ENCODE measurements around the gene EIF4A3.

DNA sequence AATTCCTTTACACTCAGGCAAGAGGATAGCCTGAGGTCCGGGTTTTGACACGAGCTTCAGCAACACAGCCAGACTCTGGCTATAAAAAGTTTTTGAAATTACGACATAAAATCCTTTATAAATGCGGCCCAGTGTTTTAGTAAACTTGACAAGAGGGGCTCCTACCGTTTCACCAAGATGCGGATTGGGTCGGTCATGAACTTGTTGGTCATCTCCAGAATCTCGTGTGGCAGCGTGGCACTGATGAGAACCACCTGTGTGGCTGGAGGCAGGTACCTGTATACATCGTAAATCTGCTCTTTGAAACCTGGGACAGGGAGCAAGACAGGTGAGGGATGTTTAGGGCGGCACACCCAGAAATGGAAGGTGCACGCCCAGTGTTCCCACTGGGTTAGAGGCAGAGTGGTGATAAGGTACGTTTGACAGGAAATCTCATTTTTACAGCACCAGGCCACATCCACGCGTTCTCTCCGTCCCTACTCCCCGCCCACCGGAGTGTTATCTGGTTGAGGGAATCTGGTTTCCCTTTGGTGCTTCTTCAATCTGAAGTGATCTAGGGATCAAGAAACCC lies 8.0 kb downstream of the EIF4A3 start:
- TF ChIP-seq, protein P1, sequence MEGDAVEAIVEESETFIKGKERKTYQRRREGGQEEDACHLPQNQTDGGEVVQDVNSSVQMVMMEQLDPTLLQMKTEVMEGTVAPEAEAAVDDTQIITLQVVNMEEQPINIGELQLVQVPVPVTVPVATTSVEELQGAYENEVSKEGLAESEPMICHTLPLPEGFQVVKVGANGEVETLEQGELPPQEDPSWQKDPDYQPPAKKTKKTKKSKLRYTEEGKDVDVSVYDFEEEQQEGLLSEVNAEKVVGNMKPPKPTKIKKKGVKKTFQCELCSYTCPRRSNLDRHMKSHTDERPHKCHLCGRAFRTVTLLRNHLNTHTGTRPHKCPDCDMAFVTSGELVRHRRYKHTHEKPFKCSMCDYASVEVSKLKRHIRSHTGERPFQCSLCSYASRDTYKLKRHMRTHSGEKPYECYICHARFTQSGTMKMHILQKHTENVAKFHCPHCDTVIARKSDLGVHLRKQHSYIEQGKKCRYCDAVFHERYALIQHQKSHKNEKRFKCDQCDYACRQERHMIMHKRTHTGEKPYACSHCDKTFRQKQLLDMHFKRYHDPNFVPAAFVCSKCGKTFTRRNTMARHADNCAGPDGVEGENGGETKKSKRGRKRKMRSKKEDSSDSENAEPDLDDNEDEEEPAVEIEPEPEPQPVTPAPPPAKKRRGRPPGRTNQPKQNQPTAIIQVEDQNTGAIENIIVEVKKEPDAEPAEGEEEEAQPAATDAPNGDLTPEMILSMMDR (IDR thresholded peaks at IDR 0.05; ENCODE audit: poor library complexity): no peak
- no peak for TF ChIP-seq EZH2phosphoT487 (IDR thresholded peaks at IDR 0.05; ENCODE audit: low read depth, severe bottlenecking, unreplicated experiment)

Measured in hepatocyte (in vitro differentiated cells).